Vagina (tissue), 2 donors: Measurements from ENCODE around the gene SPAG16. TPM values are rescaled to one million over a fixed set of nuclear protein-coding genes. Genes with fewer than 3 reads are reported as not detected.

Experiments
- DNase-seq, 2 donors: peaks; one replicate each; pipeline ENCODE4 v3.0.0-alpha.2; 2017; ENCODE audit errors: extremely low spot score in 2 of 2
- H3K27ac ChIP-seq: fragments of 200-600 bp; sonication (generic); one replicate; pipeline ENCODE4 v1.5.1; 2019
- H3K27me3 ChIP-seq: fragments of 200-600 bp; sonication (generic); one replicate; pipeline ENCODE4 v1.5.1; 2019
- H3K36me3 ChIP-seq, 2 donors: fragments of 200-600 bp; sonication (generic); one replicate each; pipeline ENCODE4 v1.5.1; 2017 to 2019
- H3K4me1 ChIP-seq: fragments of 200-600 bp; sonication (generic); one replicate; pipeline ENCODE4 v1.5.1; 2019
- H3K4me3 ChIP-seq, 2 donors: fragments of 200-600 bp; sonication (generic); 1 replicate in 1 of 2; 2 replicates in 1 of 2; pipeline ENCODE4 v1.5.1; 2016 to 2019
- H3K9me3 ChIP-seq: fragments of 200-600 bp; sonication (generic); one replicate; pipeline ENCODE4 v1.5.1; 2019
- CTCF ChIP-seq, 3 experiments: fragments of 450-650 bp in 2 of 3; fragments of 200-600 bp in 1 of 3; sonication (generic) in 1 of 3; IDR thresholded peaks; one replicate each; pipeline ENCODE4 v1.5.1; 2017 to 2019; ENCODE audit warnings: antibody characterized with exemption in 3 of 3, mild to moderate bottlenecking in 2 of 3, moderate library complexity in 2 of 3
- POLR2A ChIP-seq, 2 donors: fragments of 450-650 bp; IDR thresholded peaks; one replicate each; pipeline ENCODE4 v1.6.1; 2017; ENCODE audit warnings: antibody characterized with exemption in 2 of 2, mild to moderate bottlenecking in 2 of 2, moderate library complexity in 2 of 2
- POLR2AphosphoS5 ChIP-seq, 2 donors: sonication (generic); formaldehyde crosslinking; IDR thresholded peaks; one replicate each; pipeline ENCODE4 v1.9.0; 2017; ENCODE audit warnings: antibody characterized with exemption in 2 of 2, mild to moderate bottlenecking in 2 of 2, low read depth in 1 of 2; ENCODE audit not compliant: insufficient read depth in 1 of 2
- intact Hi-C: fragments of 100-400 bp; cut with DNase I; formaldehyde crosslinking; loops from one replicate; pipeline ENCODE4 v1.15.1; 2023
- total RNA-seq: library from RNA; depleted of rRNA; stranded (reverse); fragments of >200 nt; gene quantifications from one replicate; pipeline ENCODE4 v1.2.3, GENCODE V29; 2016

SPAG16 gene
- total RNA-seq, 1 donor from 2014 or later, result 30.2 TPM

DNA sequence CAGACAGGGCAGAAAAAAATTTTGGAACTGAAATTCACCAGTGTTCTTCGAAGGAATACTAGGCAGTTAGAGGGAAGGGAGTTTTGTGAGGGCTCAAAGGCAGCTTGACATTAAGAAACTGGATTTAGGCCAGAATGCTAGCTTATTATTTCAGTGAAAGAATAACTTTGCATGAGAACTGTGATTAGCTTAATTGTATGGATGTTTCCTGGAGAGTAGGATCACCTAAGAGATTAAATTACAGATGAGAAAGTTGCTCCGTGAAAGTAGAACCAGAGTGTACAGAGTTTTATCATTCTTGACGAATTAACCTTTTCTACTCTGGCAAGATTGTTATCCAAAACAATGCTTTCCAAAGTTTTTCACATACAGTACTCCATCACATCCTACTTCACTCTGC, 6.2 kb downstream of the SPAG16 start:
- no peak for DNase-seq
- TF ChIP-seq CTCF (IDR thresholded peaks at IDR 0.05), result no peak
- TF ChIP-seq POLR2A (IDR thresholded peaks at IDR 0.05), result no peak
- no peak for TF ChIP-seq POLR2AphosphoS5 (IDR thresholded peaks at IDR 0.05; ENCODE audit: insufficient read depth in 1 of 2, low read depth in 1 of 2)
- no peaks in the 10 kb centered on the region for H3K36me3 ChIP-seq
- H3K9me3 ChIP-seq, result no peaks in the 10 kb centered on the region
- no peaks in the 10 kb centered on the region for H3K27me3 ChIP-seq
- intact Hi-C loops, result no loop called here
- no peak overlapping the region for H3K27ac ChIP-seq
- peaks cover 10% of the 10 kb centered on the region for H3K4me1 ChIP-seq
- no peak overlapping the region for H3K4me3 ChIP-seq

DNA sequence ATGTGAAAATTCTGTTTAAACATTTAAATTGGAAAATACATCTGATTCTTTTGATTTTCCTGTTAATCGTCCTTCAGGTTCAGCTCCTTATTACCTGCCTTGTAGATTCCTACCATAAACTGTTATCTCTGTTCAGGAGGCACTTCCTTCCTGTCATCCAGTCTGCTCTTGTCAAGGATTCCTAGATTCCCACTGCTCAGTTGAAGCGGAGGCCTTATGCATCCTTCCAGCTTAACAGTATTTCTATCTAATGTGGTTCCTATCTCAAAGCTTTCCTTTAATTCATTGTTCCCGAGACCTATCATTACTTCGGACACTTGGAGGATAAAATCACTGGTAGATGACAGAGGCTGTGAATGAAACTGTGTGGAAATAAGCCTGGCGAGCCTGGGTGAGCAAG, 12.0 kb downstream of the SPAG16 start:
- intact Hi-C loops, result no loop called here
- TF ChIP-seq POLR2A (IDR thresholded peaks at IDR 0.05) (no peak), POLR2AphosphoS5 (IDR thresholded peaks at IDR 0.05; ENCODE audit: insufficient read depth in 1 of 2, low read depth in 1 of 2) (no peak), CTCF (IDR thresholded peaks at IDR 0.05) (no peak)

GRCh38 chr2:213306316-213306942, 22.2 kb downstream of the SPAG16 start:
- no peak overlapping the region for H3K4me3 ChIP-seq
- intact Hi-C loops, result no loop called here
- peaks cover 18% of the 10 kb centered on the region for H3K9me3 ChIP-seq
- H3K36me3 ChIP-seq, result peaks cover 0 to 26% of the 10 kb centered on the region in 2 donors
- H3K27ac ChIP-seq, result no peak overlapping the region
- DNase-seq, result no peak
- H3K4me1 ChIP-seq, result no peaks in the 10 kb centered on the region
- H3K27me3 ChIP-seq, result no peaks in the 10 kb centered on the region
- TF ChIP-seq POLR2AphosphoS5 (IDR thresholded peaks at IDR 0.05; ENCODE audit: insufficient read depth in 1 of 2, low read depth in 1 of 2) (no peak), POLR2A (IDR thresholded peaks at IDR 0.05) (no peak), CTCF (IDR thresholded peaks at IDR 0.05) (no peak)

More for the DNA sequence above, 12.0 kb downstream of the SPAG16 start:
- H3K36me3 ChIP-seq, result peaks cover 3 to 19% of the 10 kb centered on the region in 2 donors
- no peaks in the 10 kb centered on the region for H3K4me1 ChIP-seq
- H3K4me3 ChIP-seq, result no peak overlapping the region
- no peak for DNase-seq
- no peaks in the 10 kb centered on the region for H3K9me3 ChIP-seq
- H3K27ac ChIP-seq, result no peak overlapping the region
- no peaks in the 10 kb centered on the region for H3K27me3 ChIP-seq

DNA sequence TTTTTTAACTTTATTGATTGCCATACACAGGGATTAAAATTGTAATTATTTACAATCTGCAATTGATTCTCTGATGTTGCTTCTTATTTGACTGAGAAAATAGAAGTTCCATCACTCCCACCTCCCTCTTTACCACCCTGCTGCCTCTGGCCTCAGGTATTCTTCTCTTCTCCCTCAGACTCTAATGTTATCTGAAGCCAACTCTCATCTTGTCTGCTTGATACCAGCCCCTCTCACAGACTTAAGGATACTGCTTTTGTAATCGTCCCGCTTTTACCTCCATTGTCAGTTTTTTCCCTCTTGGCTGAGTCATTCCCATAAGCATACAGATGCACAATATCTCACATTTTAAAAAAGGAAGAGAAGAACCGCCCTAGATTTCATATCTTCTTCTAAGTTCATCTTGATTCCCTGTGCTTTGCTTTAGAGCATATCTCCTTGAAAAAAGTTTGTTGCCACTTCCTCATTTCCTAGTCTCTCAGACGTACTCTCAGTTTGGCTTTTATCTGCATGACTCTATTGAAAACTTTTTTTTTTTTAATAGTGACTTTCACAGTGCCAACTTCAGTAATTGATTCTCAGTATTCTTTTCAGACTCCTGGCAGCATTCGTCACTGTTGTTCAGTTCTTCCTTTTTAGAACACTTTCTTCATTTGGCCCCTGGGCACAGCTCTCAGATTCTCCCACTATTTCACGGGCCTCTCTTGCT, 31.1 kb downstream of the SPAG16 start:
- no peak for DNase-seq
- Histone ChIP-seq H3K27me3 (no peaks in the 10 kb centered on the region), H3K4me1 (no peaks in the 10 kb centered on the region), H3K27ac (no peak overlapping the region), H3K36me3 (peaks cover 0 to 23% of the 10 kb centered on the region in 2 donors), H3K9me3 (no peaks in the 10 kb centered on the region), H3K4me3 (no peak overlapping the region)
- TF ChIP-seq POLR2A (IDR thresholded peaks at IDR 0.05) (no peak), POLR2AphosphoS5 (IDR thresholded peaks at IDR 0.05; ENCODE audit: insufficient read depth in 1 of 2, low read depth in 1 of 2) (no peak), CTCF (IDR thresholded peaks at IDR 0.05) (no peak)
- intact Hi-C loops, result no loop called here
